CD14-positive monocyte (primary cell): ENCODE data around the gene GAS7. TPM values are rescaled to one million over a fixed set of nuclear protein-coding genes. Genes with fewer than 3 reads are reported as not detected.

Experiments
- DNase-seq, 3 donors: peaks; one replicate each; pipeline ENCODE4 v3.0.0-alpha.2; 2011 to 2022
- H2AFZ ChIP-seq: 2 replicates; pipeline ENCODE4 v1.6.0; 2012; ENCODE audit warnings: mild to moderate bottlenecking, low read depth, low read length, inconsistent platforms; ENCODE audit not compliant: insufficient read depth, poor library complexity, severe bottlenecking
- H3K27ac ChIP-seq, 2 donors: 1 replicate in 1 of 2; 2 replicates in 1 of 2; pipeline ENCODE4 v1.5.1; 2012 to 2013; ENCODE audit warnings: low read length in 2 of 2, control low read depth in 1 of 2, inconsistent platforms in 1 of 2, low read depth in 1 of 2, mild to moderate bottlenecking in 1 of 2
- H3K27me3 ChIP-seq, 2 donors: one replicate each; pipeline versions ENCODE4 v1.6.0 to v1.6.1; 2011 to 2013; ENCODE audit warnings: low read length in 2 of 2; ENCODE audit not compliant: control insufficient read depth in 2 of 2, insufficient read depth in 2 of 2
- H3K36me3 ChIP-seq, 2 donors: replicated peaks in 1 of 2; 1 replicate in 1 of 2; 2 replicates in 1 of 2; pipeline versions ENCODE4 v1.5.1 to v1.6.1; 2012 to 2013; ENCODE audit warnings: low read length in 2 of 2, control low read depth in 1 of 2, inconsistent platforms in 1 of 2, mild to moderate bottlenecking in 1 of 2; ENCODE audit not compliant: insufficient read depth in 2 of 2, control insufficient read depth in 1 of 2
- H3K4me1 ChIP-seq, 2 donors: 1 replicate in 1 of 2; 2 replicates in 1 of 2; pipeline versions ENCODE4 v1.5.1 to v1.6.1; 2012 to 2013; ENCODE audit warnings: low read length in 2 of 2, control low read depth in 1 of 2, inconsistent platforms in 1 of 2, mild to moderate bottlenecking in 1 of 2, moderate library complexity in 1 of 2; ENCODE audit not compliant: insufficient read depth in 2 of 2, control insufficient read depth in 1 of 2
- H3K4me2 ChIP-seq: replicated peaks from 2 replicates; pipeline ENCODE3; 2012; ENCODE audit warnings: low read length, moderate library complexity, mild to moderate bottlenecking; ENCODE audit not compliant: poor library complexity, severe bottlenecking; ENCODE audit errors: extremely low read depth
- H3K4me3 ChIP-seq, 3 experiments: fragments of 200-600 bp in 1 of 3; sonication (generic) in 1 of 3; replicated peaks in 1 of 3; 1 replicate in 2 of 3; 2 replicates in 1 of 3; pipeline ENCODE4 v1.5.1; 2011 to 2013; ENCODE audit warnings: low read length in 3 of 3, mild to moderate bottlenecking in 3 of 3, control low read depth in 2 of 3, low read depth in 2 of 3, inconsistent platforms in 1 of 3, moderate library complexity in 1 of 3
- H3K79me2 ChIP-seq: 2 replicates; pipeline ENCODE4 v1.6.0; 2012; ENCODE audit warnings: mild to moderate bottlenecking, control low read depth, inconsistent platforms, low read length, moderate library complexity; ENCODE audit not compliant: insufficient read depth
- H3K9ac ChIP-seq: 2 replicates; pipeline ENCODE4 v1.6.0; 2017; ENCODE audit warnings: low read length, mild to moderate bottlenecking; ENCODE audit not compliant: insufficient read depth, poor library complexity, severe bottlenecking
- H3K9me3 ChIP-seq, 2 donors: replicated peaks in 1 of 2; 1 replicate in 1 of 2; 2 replicates in 1 of 2; pipeline versions ENCODE4 v1.5.1 to v1.6.1; 2012 to 2013; ENCODE audit warnings: low read length in 2 of 2, control low read depth in 1 of 2; ENCODE audit not compliant: control insufficient read depth in 1 of 2, insufficient read depth in 1 of 2
- H4K20me1 ChIP-seq: 2 replicates; pipeline ENCODE4 v1.6.0; 2012; ENCODE audit warnings: mild to moderate bottlenecking, low read length, control low read depth, moderate library complexity; ENCODE audit not compliant: insufficient read depth
- H3K27ac Mint-ChIP-seq, 7 donors: one replicate each; pipeline ENCODE4 v1.8.0; 2020; ENCODE audit warnings: mild to moderate bottlenecking in 7 of 7, mixed read lengths in 7 of 7, moderate library complexity in 6 of 7, inconsistent platforms in 2 of 7
- H3K27me3 Mint-ChIP-seq, 3 donors: one replicate each; pipeline ENCODE4 v1.8.0; 2021 to 2022; ENCODE audit warnings: low read depth in 3 of 3, mild to moderate bottlenecking in 3 of 3, mixed read lengths in 3 of 3, moderate library complexity in 3 of 3, inconsistent platforms in 1 of 3
- H3K36me3 Mint-ChIP-seq, 2 donors: one replicate each; pipeline ENCODE4 v1.8.0; 2020; ENCODE audit warnings: mixed read lengths in 2 of 2, inconsistent platforms in 1 of 2, mild to moderate bottlenecking in 1 of 2
- H3K4me1 Mint-ChIP-seq: one replicate; pipeline ENCODE4 v1.8.0; 2020; ENCODE audit warnings: mild to moderate bottlenecking, mixed read lengths
- H3K4me3 Mint-ChIP-seq, 2 donors: one replicate each; pipeline ENCODE4 v1.8.0; 2020; ENCODE audit warnings: mild to moderate bottlenecking in 2 of 2, mixed read lengths in 2 of 2, moderate library complexity in 1 of 2
- H3K9me3 Mint-ChIP-seq, 7 donors: one replicate each; pipeline ENCODE4 v1.8.0; 2020 to 2022; ENCODE audit warnings: mixed read lengths in 7 of 7, mild to moderate bottlenecking in 6 of 7, moderate library complexity in 6 of 7, inconsistent platforms in 2 of 7
- CTCF ChIP-seq: fragments of 200-600 bp; IDR thresholded peaks from one replicate; pipeline ENCODE4 v1.8.0; 2022; ENCODE audit warnings: antibody characterized with exemption, mild to moderate bottlenecking
- WGBS: methylation state at CpG from one replicate; pipeline ENCODE4 v1.1.5; 2013; ENCODE audit warnings: missing lambda C conversion rate; ENCODE audit not compliant: insufficient coverage; 5-methylcytosine and 5-hydroxymethylcytosine counted together
- intact Hi-C, 2 donors: fragments of 100-400 bp; cut with micrococcal nuclease; formaldehyde crosslinking; loops; one replicate each; pipeline versions ENCODE4 v1.15.0 to v1.15.1; 2023
- polyA plus RNA-seq, 3 donors: library from polyadenylated mRNA; depleted of rRNA in 1 of 3; unstranded in 2 of 3; stranded (reverse) in 1 of 3; fragments of 300-500 nt in 2 of 3; fragments of >200 nt in 1 of 3; fragmentation: Illumina TruSeq in 2 of 3; gene quantifications; 1 replicate in 2 of 3; 2 replicates in 1 of 3; pipeline ENCODE4 v1.2.3, GENCODE V29; 2012 to 2021

Gene GAS7
- polyA plus RNA-seq, 3 donors = 53.1 to 91.9 (median 66.6) TPM

- Mint-ChIP-seq H3K9me3 (peaks cover 0 to 2% (median 0%) of the 10 kb centered on the region in 7 donors), H3K4me3 (no peak overlapping the region), H3K4me1 (peaks cover 73% of the 10 kb centered on the region), H3K27me3 (peaks cover 0 to 4% (median 2%) of the 10 kb centered on the region in 3 donors), H3K36me3 (peaks cover 3 to 20% of the 10 kb centered on the region in 2 donors), H3K27ac (peak overlapping the region in 6 of 7 donors; percentile 20 to 100 (median 76))
- intact Hi-C loops = loop anchor here (5.0 to 10.0 kb wide), 4 partner anchors 43 to 148 kb away; no protein-coding TSS in a partner anchor
- Histone ChIP-seq H3K27ac (no peak overlapping the region), H3K4me2 (no peak overlapping the region), H3K4me3 (no peak overlapping the region), H3K9me3 (no peaks in the 10 kb centered on the region), H2AFZ (no peak overlapping the region), H4K20me1 (no peaks in the 10 kb centered on the region), H3K4me1 (peaks cover 52 to 65% of the 10 kb centered on the region in 2 donors), H3K9ac (no peak overlapping the region), H3K27me3 (no peaks in the 10 kb centered on the region), H3K79me2 (peaks cover 58% of the 10 kb centered on the region), H3K36me3 (no peaks in the 10 kb centered on the region)
- TF ChIP-seq CTCF = no peak
- DNase-seq = no peak
- WGBS = 93% methylated on average over 3 of the region's 3 CpGs
These were observed 28.2 kb downstream of the GAS7 start for GRCh38 chr17:10170233-10170632.

GRCh38 chr17:10169290-10169689, 29.1 kb downstream of the GAS7 start:
- Histone ChIP-seq H3K36me3 (no peaks in the 10 kb centered on the region), H3K9me3 (no peaks in the 10 kb centered on the region), H2AFZ (no peak overlapping the region), H3K4me2 (no peak overlapping the region), H3K27ac (peak overlapping the region in 1 of 2 donors; percentile 63), H3K9ac (no peak overlapping the region), H3K27me3 (no peaks in the 10 kb centered on the region), H3K79me2 (peaks cover 54% of the 10 kb centered on the region), H3K4me3 (no peak overlapping the region), H3K4me1 (peaks cover 52 to 61% of the 10 kb centered on the region in 2 donors), H4K20me1 (no peaks in the 10 kb centered on the region)
- H3K4me3 Mint-ChIP-seq = no peak overlapping the region
- H3K9me3 Mint-ChIP-seq = peaks cover 0 to 2% (median 0%) of the 10 kb centered on the region in 7 donors
- peaks cover 0 to 4% (median 2%) of the 10 kb centered on the region in 3 donors for H3K27me3 Mint-ChIP-seq
- peaks cover 71% of the 10 kb centered on the region for H3K4me1 Mint-ChIP-seq
- TF ChIP-seq CTCF = no peak
- peak in 2 of 3 donors; percentile 34 to 44 for DNase-seq
- intact Hi-C loops = no loop called here
- peaks cover 3 to 20% of the 10 kb centered on the region in 2 donors for H3K36me3 Mint-ChIP-seq
- WGBS = 76% methylated on average over 3 of the region's 4 CpGs
- H3K27ac Mint-ChIP-seq = peak overlapping the region; percentile 65 to 100 (median 75)
